Endodermal cell (in vitro differentiated cells): ENCODE measurements around the gene DDA1. TPM values are rescaled to one million over a fixed set of nuclear protein-coding genes. Genes with fewer than 3 reads are reported as not detected.

Experiments
- DNase-seq: peaks from one replicate; pipeline ENCODE4 v3.0.0-alpha.2; 2017
- H3K27ac ChIP-seq: 2 replicates; pipeline ENCODE4 v1.5.1; 2013; ENCODE audit warnings: mild to moderate bottlenecking, low read depth, low read length, moderate library complexity
- H3K27me3 ChIP-seq: 2 replicates; pipeline ENCODE4 v1.6.1; 2013; ENCODE audit warnings: mild to moderate bottlenecking, low read length, moderate library complexity; ENCODE audit not compliant: insufficient read depth, control insufficient read depth, poor library complexity, severe bottlenecking
- H3K36me3 ChIP-seq: 2 replicates; pipeline ENCODE4 v1.7.0; 2013; ENCODE audit warnings: mild to moderate bottlenecking, low read length, moderate library complexity; ENCODE audit not compliant: control insufficient read depth, insufficient read depth
- H3K4me1 ChIP-seq: one replicate; pipeline ENCODE4 v1.7.0; 2013; ENCODE audit warnings: low read length; ENCODE audit not compliant: control insufficient read depth, insufficient read depth
- H3K4me3 ChIP-seq: 2 replicates; pipeline ENCODE4 v1.5.1; 2013; ENCODE audit warnings: mild to moderate bottlenecking, low read length, moderate library complexity
- H3K9ac ChIP-seq: 2 replicates; pipeline ENCODE4 v1.6.1; 2013; ENCODE audit warnings: mild to moderate bottlenecking, low read length, moderate library complexity; ENCODE audit not compliant: poor library complexity, severe bottlenecking; ENCODE audit errors: extremely low read depth
- H3K9me3 ChIP-seq: 2 replicates; pipeline ENCODE4 v1.6.1; 2013; ENCODE audit warnings: mild to moderate bottlenecking, low read length, moderate library complexity; ENCODE audit not compliant: control insufficient read depth
- H3K27ac Mint-ChIP-seq: 2 replicates; pipeline ENCODE4 v1.8.0; 2020; ENCODE audit warnings: mixed read lengths
- H3K27me3 Mint-ChIP-seq: 2 replicates; pipeline ENCODE4 v1.8.0; 2021; ENCODE audit warnings: mild to moderate bottlenecking, mixed read lengths; ENCODE audit not compliant: insufficient read depth
- H3K36me3 Mint-ChIP-seq: 2 replicates; pipeline ENCODE4 v1.8.0; 2020; ENCODE audit warnings: low read depth, mixed read lengths
- H3K4me1 Mint-ChIP-seq: 2 replicates; pipeline ENCODE4 v1.8.0; 2020; ENCODE audit warnings: mixed read lengths
- H3K4me3 Mint-ChIP-seq: 2 replicates; pipeline ENCODE4 v1.8.0; 2020; ENCODE audit warnings: mild to moderate bottlenecking, moderate library complexity, mixed read lengths
- H3K9me3 Mint-ChIP-seq: 2 replicates; pipeline ENCODE4 v1.8.0; 2020; ENCODE audit warnings: mild to moderate bottlenecking, mixed read lengths
- WGBS, 2 experiments: methylation state at CpG; one replicate each; pipeline versions ENCODE4 v1.1.5 to v1.1.7; 2013; ENCODE audit warnings: missing lambda C conversion rate in 2 of 2, mixed read lengths in 1 of 2; ENCODE audit not compliant: insufficient coverage in 1 of 2, insufficient read length in 1 of 2; 5-methylcytosine and 5-hydroxymethylcytosine counted together
- total RNA-seq, 2 donors: library from RNA; stranded (reverse); fragmentation: NEBNext Ultra II Directional in 1 of 2; extraction: Animal tissue kit (Norgen Biotek cat#: 25700) in 1 of 2; gene quantifications; 2 replicates in 1 of 2; 3 replicates in 1 of 2; pipeline ENCODE4 v1.2.1, GENCODE V29; 2021
- TF ChIP-seq, protein P1 (sequence below): fragments of 200-600 bp; sonication (generic); conservative IDR thresholded peaks from 2 replicates; pipeline ENCODE4 v1.5.0; 2021; ENCODE audit warnings: antibody characterized with exemption, mild to moderate bottlenecking

DDA1 gene
- total RNA-seq, 2 donors from 2014 or later, result 36.9 to 42.3 TPM

DNA sequence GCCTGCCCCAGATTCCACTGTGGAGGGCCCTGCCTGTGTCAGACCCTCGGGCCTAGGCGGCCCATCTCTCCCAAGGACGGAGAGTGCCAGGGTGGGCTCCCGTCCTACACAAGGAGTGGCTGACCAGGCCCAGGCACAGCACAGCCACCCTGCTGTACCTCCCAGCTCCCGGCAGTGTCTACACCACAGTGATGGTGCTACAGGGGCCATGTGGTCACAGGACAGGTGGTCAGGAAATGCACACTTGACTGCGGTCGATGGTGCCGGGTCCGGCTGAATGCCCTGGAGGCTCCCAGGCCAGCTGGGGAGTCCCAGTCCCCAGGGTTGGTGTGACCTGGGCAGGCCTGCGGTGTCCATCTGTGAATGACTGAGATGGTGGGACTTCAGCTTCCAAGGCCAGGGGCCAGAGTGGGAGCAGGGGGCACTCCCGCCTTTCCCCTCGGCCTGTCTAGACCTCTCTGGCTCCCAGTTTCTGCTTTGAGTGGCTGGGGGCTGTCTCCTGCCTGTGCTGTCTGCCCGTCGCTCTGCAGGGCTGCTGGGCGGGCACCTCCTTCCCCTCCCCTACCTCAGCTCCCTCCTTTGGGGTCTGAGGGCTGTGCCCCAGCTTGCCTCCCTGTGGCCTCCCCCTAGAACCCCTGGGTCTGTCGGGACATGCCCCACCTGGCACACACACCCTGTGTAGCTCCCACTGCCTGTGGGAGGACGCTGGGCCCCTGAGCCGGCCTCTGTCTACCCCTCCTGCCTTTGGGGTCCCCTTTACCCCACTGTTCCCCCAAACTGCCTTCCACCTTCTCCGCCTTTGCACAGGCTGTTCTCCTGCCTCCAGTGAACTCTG is 12.5 kb downstream of the DDA1 start:
- Histone ChIP-seq H3K27me3 (no peaks in the 10 kb centered on the region), H3K9ac (no peak overlapping the region), H3K4me1 (no peaks in the 10 kb centered on the region), H3K36me3 (peaks cover 11% of the 10 kb centered on the region), H3K4me3 (no peak overlapping the region), H3K9me3 (no peaks in the 10 kb centered on the region), H3K27ac (peak overlapping the region; percentile 47)
- 92 to 93% methylated on average over 9 to 19 of the region's 19 CpGs for WGBS, 2 experiments
- DNase-seq, result peak; percentile 35
- no peaks in the 10 kb centered on the region for H3K4me1 Mint-ChIP-seq
- H3K27me3 Mint-ChIP-seq, result no peaks in the 10 kb centered on the region
- TF ChIP-seq, protein P1, sequence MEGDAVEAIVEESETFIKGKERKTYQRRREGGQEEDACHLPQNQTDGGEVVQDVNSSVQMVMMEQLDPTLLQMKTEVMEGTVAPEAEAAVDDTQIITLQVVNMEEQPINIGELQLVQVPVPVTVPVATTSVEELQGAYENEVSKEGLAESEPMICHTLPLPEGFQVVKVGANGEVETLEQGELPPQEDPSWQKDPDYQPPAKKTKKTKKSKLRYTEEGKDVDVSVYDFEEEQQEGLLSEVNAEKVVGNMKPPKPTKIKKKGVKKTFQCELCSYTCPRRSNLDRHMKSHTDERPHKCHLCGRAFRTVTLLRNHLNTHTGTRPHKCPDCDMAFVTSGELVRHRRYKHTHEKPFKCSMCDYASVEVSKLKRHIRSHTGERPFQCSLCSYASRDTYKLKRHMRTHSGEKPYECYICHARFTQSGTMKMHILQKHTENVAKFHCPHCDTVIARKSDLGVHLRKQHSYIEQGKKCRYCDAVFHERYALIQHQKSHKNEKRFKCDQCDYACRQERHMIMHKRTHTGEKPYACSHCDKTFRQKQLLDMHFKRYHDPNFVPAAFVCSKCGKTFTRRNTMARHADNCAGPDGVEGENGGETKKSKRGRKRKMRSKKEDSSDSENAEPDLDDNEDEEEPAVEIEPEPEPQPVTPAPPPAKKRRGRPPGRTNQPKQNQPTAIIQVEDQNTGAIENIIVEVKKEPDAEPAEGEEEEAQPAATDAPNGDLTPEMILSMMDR, result no peak
- peaks cover 34% of the 10 kb centered on the region for H3K36me3 Mint-ChIP-seq
- H3K9me3 Mint-ChIP-seq, result no peaks in the 10 kb centered on the region
- no peak overlapping the region for H3K4me3 Mint-ChIP-seq
- H3K27ac Mint-ChIP-seq, result peak overlapping the region; percentile 58

DNA sequence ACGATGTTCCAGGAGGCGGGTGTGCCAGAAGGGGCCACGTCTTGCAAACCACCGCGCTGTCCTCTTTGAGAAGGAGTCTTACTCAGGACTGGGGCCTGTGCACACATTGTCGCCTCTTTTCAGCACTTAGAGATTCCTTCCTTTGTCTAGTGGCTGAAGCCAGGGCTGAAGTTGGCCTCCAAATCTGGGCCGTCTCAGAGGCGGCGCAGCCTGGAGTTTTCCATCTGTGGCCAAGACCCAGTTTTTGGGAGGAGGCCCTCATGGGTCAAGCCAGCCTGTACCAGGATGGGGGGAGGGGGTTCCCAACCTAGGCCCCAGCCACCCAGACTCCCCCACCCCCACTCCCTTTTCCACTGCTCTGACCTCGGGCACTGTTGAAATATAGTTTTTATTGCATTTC is 13.5 kb downstream of the DDA1 start:
- Histone ChIP-seq H3K36me3 (peaks cover 11% of the 10 kb centered on the region), H3K9me3 (no peaks in the 10 kb centered on the region), H3K9ac (no peak overlapping the region), H3K27me3 (no peaks in the 10 kb centered on the region), H3K4me3 (no peak overlapping the region), H3K27ac (peak overlapping the region; percentile 16), H3K4me1 (no peaks in the 10 kb centered on the region)
- WGBS, 2 experiments, result 95 to 99% methylated on average over 9 of the region's 10 CpGs
- H3K9me3 Mint-ChIP-seq, result no peaks in the 10 kb centered on the region
- H3K27ac Mint-ChIP-seq, result peak overlapping the region; percentile 58
- H3K4me3 Mint-ChIP-seq, result no peak overlapping the region
- TF ChIP-seq, protein P1, result no peak
- H3K27me3 Mint-ChIP-seq, result peaks cover 1% of the 10 kb centered on the region
- H3K36me3 Mint-ChIP-seq, result peaks cover 28% of the 10 kb centered on the region
- no peak for DNase-seq
- peaks cover 1% of the 10 kb centered on the region for H3K4me1 Mint-ChIP-seq

DNA sequence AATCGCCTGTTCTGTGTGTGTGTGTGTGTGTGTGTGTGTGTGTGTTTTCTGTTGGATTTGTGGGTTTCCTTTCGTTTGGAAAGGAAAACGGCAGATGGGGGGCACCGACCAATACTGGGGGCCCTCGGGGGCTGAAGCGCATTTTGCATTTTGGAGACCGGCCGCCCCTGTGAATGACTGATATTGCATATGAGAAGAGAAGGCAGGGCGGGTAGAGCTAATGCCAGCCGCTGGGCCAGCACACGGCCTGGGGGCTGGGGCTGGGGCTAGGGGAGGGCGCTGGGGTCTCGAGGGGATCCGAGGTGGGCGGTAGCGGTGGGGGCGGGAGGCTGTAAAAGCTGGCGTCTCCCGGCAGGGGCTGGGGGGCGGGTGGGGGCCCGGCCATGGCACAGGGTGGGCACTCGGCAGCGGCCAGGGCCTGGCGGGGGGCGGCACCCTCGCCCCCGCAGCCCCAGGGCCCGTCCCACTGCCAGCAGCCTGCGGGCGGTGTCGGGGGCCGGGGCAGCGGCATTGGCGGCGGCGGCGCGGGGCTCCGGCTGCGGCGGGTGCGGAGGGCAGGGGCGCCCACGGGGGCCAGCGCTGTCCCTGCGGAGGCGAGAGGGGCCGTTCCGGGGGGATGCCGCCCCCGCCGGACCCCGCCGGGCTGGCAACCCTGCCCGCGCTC is 14.1 kb downstream of the DDA1 start:
- Histone ChIP-seq H3K4me1 (no peaks in the 10 kb centered on the region), H3K9ac (no peak overlapping the region), H3K9me3 (no peaks in the 10 kb centered on the region), H3K4me3 (no peak overlapping the region), H3K27me3 (no peaks in the 10 kb centered on the region), H3K27ac (no peak overlapping the region), H3K36me3 (peaks cover 11% of the 10 kb centered on the region)
- Mint-ChIP-seq H3K4me3 (no peak overlapping the region), H3K36me3 (peaks cover 27% of the 10 kb centered on the region), H3K27ac (no peak overlapping the region), H3K27me3 (peaks cover 1% of the 10 kb centered on the region), H3K4me1 (peaks cover 1% of the 10 kb centered on the region), H3K9me3 (no peaks in the 10 kb centered on the region)
- WGBS, 2 experiments, result 95 to 97% methylated on average over 28 to 54 of the region's 56 CpGs
- DNase-seq, result peak; percentile 33
- TF ChIP-seq, protein P1, result no peak
